Erythroblast (primary cell): ENCODE measurements around the gene GPC5.

ENCODE experiments used
- GATA1 ChIP-seq: IDR thresholded peaks from 2 replicates; pipeline ENCODE4 v1.6.1; 2011; ENCODE audit warnings: low read depth, mild to moderate bottlenecking, control low read depth, low read length, moderate library complexity
- POLR2A ChIP-seq: IDR thresholded peaks from 2 replicates; pipeline ENCODE4 v1.6.1; 2011; ENCODE audit warnings: mild to moderate bottlenecking, low read length

DNA sequence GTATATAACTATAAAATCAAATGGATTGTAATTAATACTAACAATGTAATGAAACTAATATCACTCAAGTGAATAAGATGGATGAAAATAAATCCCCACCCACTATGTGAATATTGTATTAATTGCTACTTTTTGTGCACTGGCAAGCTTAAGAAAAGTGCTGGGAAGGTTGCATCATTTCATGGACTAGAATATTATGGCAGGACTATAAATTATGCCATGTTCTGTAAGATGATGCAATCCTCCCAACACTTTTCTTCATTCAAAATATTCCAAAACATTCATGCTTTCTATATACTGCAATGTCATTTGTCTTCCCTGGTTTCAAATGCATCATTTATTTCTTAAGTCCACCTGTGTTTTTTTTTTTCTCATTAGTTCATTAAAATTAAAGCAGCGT lies 1370.6 kb downstream of the GPC5 start:
- no peak for TF ChIP-seq POLR2A
- no peak for TF ChIP-seq GATA1
